ENCODE measurements around the gene CCDC80. TPM values are rescaled to one million over a fixed set of nuclear protein-coding genes. Genes with fewer than 3 reads are reported as not detected.

Gene CCDC80
- total RNA-seq, 1 donor from 2014 or later: 171 TPM

DNA sequence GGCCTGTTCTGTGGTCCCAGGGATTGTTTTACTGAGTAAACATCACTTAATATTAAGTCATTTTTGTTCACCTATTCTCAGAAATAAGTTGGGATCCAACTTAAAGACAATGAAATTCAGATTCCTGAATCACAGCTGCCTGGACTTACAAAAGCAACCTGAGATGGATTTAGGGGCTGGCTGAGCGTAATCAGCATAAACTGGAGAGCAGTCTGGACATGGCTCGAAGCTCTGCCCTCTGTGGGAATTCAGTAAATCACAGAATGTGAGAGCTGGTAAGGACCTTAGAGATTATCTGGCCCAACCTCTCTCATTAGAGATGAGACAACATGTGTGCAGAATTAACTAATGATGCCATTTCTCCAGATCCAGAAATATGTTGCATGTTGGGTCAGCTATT is 23.7 kb downstream of the CCDC80 start:
- Histone ChIP-seq H3K27ac (replicated peaks) (no peak overlapping the region), H3K9me3 (replicated peaks) (no peaks in the 10 kb centered on the region), H3K4me1 (peaks cover 4% of the 10 kb centered on the region), H3K4me3 (no peak overlapping the region), H3K27me3 (ENCODE audit: low read depth) (no peaks in the 10 kb centered on the region), H3K36me3 (no peaks in the 10 kb centered on the region)
- intact Hi-C loops (cut with micrococcal nuclease): no loop called here
- TF ChIP-seq, protein P1, sequence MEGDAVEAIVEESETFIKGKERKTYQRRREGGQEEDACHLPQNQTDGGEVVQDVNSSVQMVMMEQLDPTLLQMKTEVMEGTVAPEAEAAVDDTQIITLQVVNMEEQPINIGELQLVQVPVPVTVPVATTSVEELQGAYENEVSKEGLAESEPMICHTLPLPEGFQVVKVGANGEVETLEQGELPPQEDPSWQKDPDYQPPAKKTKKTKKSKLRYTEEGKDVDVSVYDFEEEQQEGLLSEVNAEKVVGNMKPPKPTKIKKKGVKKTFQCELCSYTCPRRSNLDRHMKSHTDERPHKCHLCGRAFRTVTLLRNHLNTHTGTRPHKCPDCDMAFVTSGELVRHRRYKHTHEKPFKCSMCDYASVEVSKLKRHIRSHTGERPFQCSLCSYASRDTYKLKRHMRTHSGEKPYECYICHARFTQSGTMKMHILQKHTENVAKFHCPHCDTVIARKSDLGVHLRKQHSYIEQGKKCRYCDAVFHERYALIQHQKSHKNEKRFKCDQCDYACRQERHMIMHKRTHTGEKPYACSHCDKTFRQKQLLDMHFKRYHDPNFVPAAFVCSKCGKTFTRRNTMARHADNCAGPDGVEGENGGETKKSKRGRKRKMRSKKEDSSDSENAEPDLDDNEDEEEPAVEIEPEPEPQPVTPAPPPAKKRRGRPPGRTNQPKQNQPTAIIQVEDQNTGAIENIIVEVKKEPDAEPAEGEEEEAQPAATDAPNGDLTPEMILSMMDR (IDR thresholded peaks at IDR 0.05; ENCODE audit: borderline replicate concordance): no peak
- no peak for DNase-seq

DNA sequence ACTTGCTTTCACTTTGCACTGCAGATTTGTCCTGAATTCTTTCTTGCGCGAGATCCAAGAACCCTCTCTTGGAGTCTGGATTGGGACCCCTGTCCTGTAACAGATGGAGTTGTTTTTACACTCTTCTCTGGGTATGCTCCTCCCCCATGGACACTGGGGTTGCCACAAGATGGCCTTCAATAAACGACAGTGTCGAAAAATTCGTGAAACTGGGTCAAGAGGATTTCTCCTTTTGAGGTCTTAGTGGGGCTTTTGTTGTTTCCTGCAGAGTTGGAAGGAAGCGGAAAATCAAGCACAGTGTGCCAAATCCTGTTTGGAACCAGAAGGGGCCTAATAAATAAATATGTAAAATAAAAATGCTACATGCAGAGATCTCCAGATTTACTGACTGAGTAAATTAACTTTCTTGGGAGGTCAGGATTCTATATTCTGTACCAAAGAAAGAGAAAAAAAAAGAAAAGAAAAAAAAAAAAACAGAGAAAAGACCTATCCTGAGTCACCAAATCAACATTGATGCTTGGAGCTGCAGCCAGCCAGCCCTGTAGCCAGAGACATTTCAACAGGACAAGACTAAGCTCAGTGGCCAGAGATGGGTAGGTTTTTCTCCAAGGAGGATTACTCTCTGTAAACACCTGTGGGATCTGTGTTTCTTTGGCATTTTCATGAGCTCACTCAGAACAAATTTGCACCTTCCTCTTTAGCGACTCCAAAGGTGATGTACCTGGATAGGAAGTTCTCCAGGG is 24.8 kb downstream of the CCDC80 start:
- no peak overlapping the region for H3K4me3 ChIP-seq
- H3K27me3 ChIP-seq (ENCODE audit: low read depth): no peaks in the 10 kb centered on the region
- H3K36me3 ChIP-seq: no peaks in the 10 kb centered on the region
- no peak overlapping the region for H3K27ac ChIP-seq (replicated peaks)
- no peak for DNase-seq
- intact Hi-C loops (cut with micrococcal nuclease): no loop called here
- H3K9me3 ChIP-seq (replicated peaks): no peaks in the 10 kb centered on the region
- H3K4me1 ChIP-seq: peaks cover 11% of the 10 kb centered on the region
- TF ChIP-seq, protein P1 (IDR thresholded peaks at IDR 0.05; ENCODE audit: borderline replicate concordance): no peak

DNA sequence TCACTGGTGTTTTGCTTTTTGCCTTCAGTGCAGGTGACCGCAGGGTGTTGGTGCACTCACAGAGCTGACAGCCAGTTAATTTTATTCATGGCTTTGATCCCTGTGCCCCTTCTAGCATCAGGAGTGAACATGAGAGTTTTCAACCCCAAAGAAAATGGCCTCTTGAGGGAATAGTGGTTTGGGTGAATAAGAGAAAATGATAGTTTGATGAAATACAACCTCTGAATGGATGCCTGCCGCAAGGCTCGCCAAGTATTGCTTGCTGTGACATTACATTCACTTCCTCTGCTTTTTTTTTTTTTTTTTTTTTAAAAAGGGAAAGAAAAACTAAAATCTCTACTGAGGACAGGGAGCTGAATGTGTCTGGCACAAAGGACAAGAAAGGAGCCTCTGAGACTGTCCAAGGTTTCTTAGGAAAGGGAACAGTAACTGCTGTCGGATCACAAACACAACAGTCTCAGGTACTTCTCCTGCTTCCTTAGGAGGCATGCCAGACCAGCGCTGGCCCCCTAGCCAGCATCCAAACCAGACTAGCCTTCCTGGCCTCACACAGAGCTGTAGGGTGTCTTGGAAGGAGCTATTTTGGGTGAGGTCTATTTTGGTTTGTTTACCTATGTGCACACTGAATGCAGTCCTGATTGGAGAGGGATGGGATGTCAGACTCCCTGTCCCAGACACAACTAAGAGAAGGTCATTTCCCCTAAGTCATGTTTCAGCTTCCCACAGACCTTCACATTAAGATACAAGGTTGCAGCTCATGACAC is 29.0 kb downstream of the CCDC80 start:
- Histone ChIP-seq H3K36me3 (no peaks in the 10 kb centered on the region), H3K4me3 (no peak overlapping the region), H3K4me1 (peaks cover 11% of the 10 kb centered on the region), H3K27me3 (ENCODE audit: low read depth) (no peaks in the 10 kb centered on the region), H3K9me3 (replicated peaks) (no peaks in the 10 kb centered on the region), H3K27ac (replicated peaks) (no peak overlapping the region)
- TF ChIP-seq, protein P1 (IDR thresholded peaks at IDR 0.05; ENCODE audit: borderline replicate concordance): no peak
- intact Hi-C loops (cut with micrococcal nuclease): no loop called here
- DNase-seq: no peak

DNA sequence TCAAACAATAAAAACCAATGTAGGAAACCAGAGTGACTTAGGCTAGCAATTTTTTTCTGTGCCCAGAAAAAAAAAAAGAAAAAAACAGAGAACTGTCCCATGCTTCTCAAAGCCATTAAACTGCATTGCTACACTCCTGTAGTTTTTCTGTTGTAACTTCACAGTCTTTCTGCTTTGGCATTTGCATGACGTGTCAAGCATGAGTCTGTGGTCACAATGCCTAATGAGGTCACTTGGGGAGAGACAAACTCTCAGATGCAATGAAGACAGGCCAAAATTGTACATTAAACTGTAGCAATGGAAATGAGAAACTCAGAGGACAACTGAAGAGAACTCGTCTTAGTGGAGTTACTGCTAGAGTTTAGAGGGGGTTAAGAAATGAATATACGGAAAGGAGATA is 30.8 kb downstream of the CCDC80 start:
- Histone ChIP-seq H3K27me3 (ENCODE audit: low read depth) (no peaks in the 10 kb centered on the region), H3K9me3 (replicated peaks) (no peaks in the 10 kb centered on the region), H3K4me1 (peaks cover 11% of the 10 kb centered on the region), H3K36me3 (peaks cover 3% of the 10 kb centered on the region), H3K4me3 (no peak overlapping the region), H3K27ac (replicated peaks) (no peak overlapping the region)
- DNase-seq: no peak
- TF ChIP-seq, protein P1 (IDR thresholded peaks at IDR 0.05; ENCODE audit: borderline replicate concordance): no peak
- intact Hi-C loops (cut with micrococcal nuclease): no loop called here

DNA sequence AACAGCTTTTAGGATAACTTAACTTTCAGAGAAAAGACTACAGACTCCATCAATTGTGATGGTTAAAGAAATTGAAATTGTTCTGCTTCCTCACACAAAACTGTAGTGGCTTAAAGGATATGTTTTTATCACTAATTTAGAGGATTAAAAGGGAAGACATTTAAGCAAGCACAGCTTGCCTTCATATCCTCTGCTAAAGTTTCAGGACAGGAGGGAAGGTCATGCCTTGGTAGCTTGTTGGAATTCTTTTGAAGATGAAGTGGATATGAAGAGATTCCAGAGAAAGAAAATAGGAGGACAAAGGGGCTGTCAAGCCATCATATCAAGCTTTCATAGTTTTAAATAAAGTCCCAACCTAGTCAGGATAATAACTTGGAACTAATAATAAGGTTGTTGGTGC is 33.1 kb downstream of the CCDC80 start:
- intact Hi-C loops (cut with micrococcal nuclease): no loop called here
- Histone ChIP-seq H3K4me1 (peaks cover 14% of the 10 kb centered on the region), H3K27me3 (ENCODE audit: low read depth) (no peaks in the 10 kb centered on the region), H3K4me3 (no peak overlapping the region), H3K36me3 (peaks cover 3% of the 10 kb centered on the region), H3K9me3 (replicated peaks) (no peaks in the 10 kb centered on the region), H3K27ac (replicated peaks) (no peak overlapping the region)
- no peak for DNase-seq
- TF ChIP-seq, protein P1 (IDR thresholded peaks at IDR 0.05; ENCODE audit: borderline replicate concordance): no peak

Measured in left ventricle myocardium inferior (tissue), 1 donor.